ENCODE measurements around the gene ATP8A1. TPM values are rescaled to one million over a fixed set of nuclear protein-coding genes. Genes with fewer than 3 reads are reported as not detected.

The ATP8A1 gene
- total RNA-seq, 1 experiment from 2014 or later: 0.80 TPM

DNA sequence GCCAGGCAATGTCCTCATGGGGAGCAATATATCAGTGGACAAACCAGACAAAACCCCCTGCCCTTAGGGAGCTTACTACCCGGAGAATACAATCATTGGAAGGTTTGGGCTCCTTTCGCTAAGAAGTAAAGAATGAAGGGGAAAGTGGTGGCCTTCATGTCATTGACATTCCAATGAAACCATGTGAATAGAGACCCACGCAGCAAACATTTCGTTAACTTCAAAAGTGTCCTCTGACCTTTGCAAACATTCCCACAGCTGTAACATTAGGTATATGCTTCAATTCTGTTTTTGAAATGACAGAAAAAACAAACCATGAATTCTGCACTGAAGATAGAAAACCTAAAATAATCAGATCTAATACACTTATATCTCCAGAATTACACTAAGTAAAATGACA, 7.0 kb downstream of the ATP8A1 start:
- CTCF ChIA-PET: no interaction called here
- no peak overlapping the region for H3K4me3 ChIP-seq (ENCODE audit: low read depth in 2 of 2, low read length in 2 of 2)
- no peak for ATAC-seq

DNA sequence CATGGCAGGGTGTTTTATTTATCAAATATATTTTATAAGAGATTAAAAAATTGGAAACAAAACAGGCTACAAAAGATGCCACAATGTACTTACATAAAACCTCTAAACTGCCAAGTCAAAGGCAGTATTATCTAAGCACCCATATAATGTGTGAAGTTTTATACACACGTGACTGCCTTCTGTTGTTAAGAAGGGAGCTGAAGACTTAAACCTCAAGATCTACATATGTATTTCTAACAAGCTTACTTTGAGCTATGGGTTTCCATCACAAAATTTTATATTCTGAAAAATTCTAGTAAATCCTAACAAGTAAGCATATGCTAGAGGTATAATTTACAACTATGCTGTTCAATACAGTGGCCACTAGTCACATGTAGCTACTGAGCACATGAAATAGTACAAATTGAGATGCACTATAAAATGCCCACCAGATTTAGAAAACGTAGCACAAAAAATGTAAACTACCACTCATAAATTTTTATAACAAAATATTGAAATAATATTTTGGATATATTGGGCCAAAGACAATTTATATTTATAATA, 9.8 kb downstream of the ATP8A1 start:
- no peaks in the 10 kb centered on the region for H3K4me1 ChIP-seq (ENCODE audit: control insufficient read depth, insufficient read depth, low read length)
- no peak overlapping the region for H3K27ac ChIP-seq (ENCODE audit: low read length)
- no peaks in the 10 kb centered on the region for H3K36me3 ChIP-seq (ENCODE audit: control insufficient read depth, insufficient read depth, low read length)
- intact Hi-C loops (cut with micrococcal nuclease; ENCODE audit: unreplicated experiment): no loop called here
- TF ChIP-seq, protein P1, sequence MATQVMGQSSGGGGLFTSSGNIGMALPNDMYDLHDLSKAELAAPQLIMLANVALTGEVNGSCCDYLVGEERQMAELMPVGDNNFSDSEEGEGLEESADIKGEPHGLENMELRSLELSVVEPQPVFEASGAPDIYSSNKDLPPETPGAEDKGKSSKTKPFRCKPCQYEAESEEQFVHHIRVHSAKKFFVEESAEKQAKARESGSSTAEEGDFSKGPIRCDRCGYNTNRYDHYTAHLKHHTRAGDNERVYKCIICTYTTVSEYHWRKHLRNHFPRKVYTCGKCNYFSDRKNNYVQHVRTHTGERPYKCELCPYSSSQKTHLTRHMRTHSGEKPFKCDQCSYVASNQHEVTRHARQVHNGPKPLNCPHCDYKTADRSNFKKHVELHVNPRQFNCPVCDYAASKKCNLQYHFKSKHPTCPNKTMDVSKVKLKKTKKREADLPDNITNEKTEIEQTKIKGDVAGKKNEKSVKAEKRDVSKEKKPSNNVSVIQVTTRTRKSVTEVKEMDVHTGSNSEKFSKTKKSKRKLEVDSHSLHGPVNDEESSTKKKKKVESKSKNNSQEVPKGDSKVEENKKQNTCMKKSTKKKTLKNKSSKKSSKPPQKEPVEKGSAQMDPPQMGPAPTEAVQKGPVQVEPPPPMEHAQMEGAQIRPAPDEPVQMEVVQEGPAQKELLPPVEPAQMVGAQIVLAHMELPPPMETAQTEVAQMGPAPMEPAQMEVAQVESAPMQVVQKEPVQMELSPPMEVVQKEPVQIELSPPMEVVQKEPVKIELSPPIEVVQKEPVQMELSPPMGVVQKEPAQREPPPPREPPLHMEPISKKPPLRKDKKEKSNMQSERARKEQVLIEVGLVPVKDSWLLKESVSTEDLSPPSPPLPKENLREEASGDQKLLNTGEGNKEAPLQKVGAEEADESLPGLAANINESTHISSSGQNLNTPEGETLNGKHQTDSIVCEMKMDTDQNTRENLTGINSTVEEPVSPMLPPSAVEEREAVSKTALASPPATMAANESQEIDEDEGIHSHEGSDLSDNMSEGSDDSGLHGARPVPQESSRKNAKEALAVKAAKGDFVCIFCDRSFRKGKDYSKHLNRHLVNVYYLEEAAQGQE (IDR thresholded peaks at IDR 0.05; ENCODE audit: insufficient read depth in 1 of 2, low read depth in 2 of 2, low read length in 1 of 2): no peak
- TF ChIP-seq SIN3A (IDR thresholded peaks at IDR 0.05; ENCODE audit: borderline replicate concordance, insufficient read depth, low read depth, low read length): no peak
- no peak overlapping the region for H3K4me3 ChIP-seq (ENCODE audit: low read depth in 2 of 2, low read length in 2 of 2)
- ChIA-PET POLR2A (no interaction called here), CTCF (no interaction called here)
- ATAC-seq (no peak), DNase-seq (ENCODE audit: low read depth, low spot score) (no peak)
- H3K27me3 ChIP-seq (ENCODE audit: control insufficient read depth, insufficient read depth, low read length): no peaks in the 10 kb centered on the region
- H3K9me3 ChIP-seq (ENCODE audit: control insufficient read depth, insufficient read depth, low read depth, low read length): no peaks in the 10 kb centered on the region
- in situ Hi-C loops (cut with HindIII; ENCODE audit: low pct_unique_long_range_greater_than_20kb, low sequenced_read_pairs): no loop called here
- BruUV-seq (replicated peaks): no TSS peak

More for the DNA sequence above, 7.0 kb downstream of the ATP8A1 start:
- POLR2A ChIA-PET: no interaction called here
- Histone ChIP-seq H3K36me3 (ENCODE audit: control insufficient read depth, insufficient read depth, low read length) (no peaks in the 10 kb centered on the region), H3K27me3 (ENCODE audit: control insufficient read depth, insufficient read depth, low read length) (no peaks in the 10 kb centered on the region), H3K9me3 (ENCODE audit: control insufficient read depth, insufficient read depth, low read depth, low read length) (no peaks in the 10 kb centered on the region), H3K4me1 (ENCODE audit: control insufficient read depth, insufficient read depth, low read length) (no peaks in the 10 kb centered on the region), H3K27ac (ENCODE audit: low read length) (no peak overlapping the region)
- in situ Hi-C loops (cut with HindIII; ENCODE audit: low pct_unique_long_range_greater_than_20kb, low sequenced_read_pairs): no loop called here
- intact Hi-C loops (cut with micrococcal nuclease; ENCODE audit: unreplicated experiment): no loop called here
- DNase-seq (ENCODE audit: low read depth, low spot score): no peak
- TF ChIP-seq, protein P2, sequence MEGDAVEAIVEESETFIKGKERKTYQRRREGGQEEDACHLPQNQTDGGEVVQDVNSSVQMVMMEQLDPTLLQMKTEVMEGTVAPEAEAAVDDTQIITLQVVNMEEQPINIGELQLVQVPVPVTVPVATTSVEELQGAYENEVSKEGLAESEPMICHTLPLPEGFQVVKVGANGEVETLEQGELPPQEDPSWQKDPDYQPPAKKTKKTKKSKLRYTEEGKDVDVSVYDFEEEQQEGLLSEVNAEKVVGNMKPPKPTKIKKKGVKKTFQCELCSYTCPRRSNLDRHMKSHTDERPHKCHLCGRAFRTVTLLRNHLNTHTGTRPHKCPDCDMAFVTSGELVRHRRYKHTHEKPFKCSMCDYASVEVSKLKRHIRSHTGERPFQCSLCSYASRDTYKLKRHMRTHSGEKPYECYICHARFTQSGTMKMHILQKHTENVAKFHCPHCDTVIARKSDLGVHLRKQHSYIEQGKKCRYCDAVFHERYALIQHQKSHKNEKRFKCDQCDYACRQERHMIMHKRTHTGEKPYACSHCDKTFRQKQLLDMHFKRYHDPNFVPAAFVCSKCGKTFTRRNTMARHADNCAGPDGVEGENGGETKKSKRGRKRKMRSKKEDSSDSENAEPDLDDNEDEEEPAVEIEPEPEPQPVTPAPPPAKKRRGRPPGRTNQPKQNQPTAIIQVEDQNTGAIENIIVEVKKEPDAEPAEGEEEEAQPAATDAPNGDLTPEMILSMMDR (IDR thresholded peaks at IDR 0.05): no peak
- no peak for TF ChIP-seq TCF7L2 (IDR thresholded peaks at IDR 0.05; ENCODE audit: low read depth, low read length)
- TF ChIP-seq SIN3A (IDR thresholded peaks at IDR 0.05; ENCODE audit: borderline replicate concordance, insufficient read depth, low read depth, low read length): no peak
- TF ChIP-seq POLR2AphosphoS5 (IDR thresholded peaks at IDR 0.05; ENCODE audit: low read depth, low read length): no peak
- TF ChIP-seq, protein P1 (IDR thresholded peaks at IDR 0.05; ENCODE audit: insufficient read depth in 1 of 2, low read depth in 2 of 2, low read length in 1 of 2): no peak
- BruUV-seq (replicated peaks): no TSS peak
